HepG2 (cell line): ENCODE measurements around the gene POMT1. TPM values are rescaled to one million over a fixed set of nuclear protein-coding genes. Genes with fewer than 3 reads are reported as not detected.

Experiments
- BRD4 ChIP-seq: sonication (generic); formaldehyde crosslinking; IDR thresholded peaks from 2 replicates; pipeline ENCODE4 v1.4.0; 2020; ENCODE audit warnings: missing genetic modification reagents
- GABPA ChIP-seq, 2 experiments: IDR thresholded peaks; 2 replicates each; pipeline ENCODE4 v1.6.1; 2011 to 2016; ENCODE audit warnings: low read depth in 2 of 2, low read length in 1 of 2, missing biosample characterization in 1 of 2, missing genetic modification characterization in 1 of 2
- KLF11 ChIP-seq: IDR thresholded peaks from 2 replicates; pipeline ENCODE4 v1.6.1; 2016; ENCODE audit warnings: missing compliant biosample characterization
- MAFK ChIP-seq, 2 experiments: IDR thresholded peaks in 1 of 2; conservative IDR thresholded peaks in 1 of 2; 2 replicates each; pipeline ENCODE4 v1.6.1; 2011; ENCODE audit warnings: improper control_type of control experiment in 2 of 2, low read length in 2 of 2
- MEIS1 ChIP-seq: sonication (generic); formaldehyde crosslinking; IDR thresholded peaks from 2 replicates; pipeline ENCODE4 v1.9.0; 2021; ENCODE audit warnings: mild to moderate bottlenecking, missing genetic modification reagents, moderate library complexity, borderline replicate concordance
- SALL1 ChIP-seq: sonication (generic); formaldehyde crosslinking; IDR thresholded peaks from 2 replicates; pipeline ENCODE4 v1.8.0; 2022; ENCODE audit warnings: mild to moderate bottlenecking, missing genetic modification reagents
- TRAFD1 ChIP-seq: sonication (generic); formaldehyde crosslinking; IDR thresholded peaks from 2 replicates; pipeline ENCODE4 v1.5.1; 2020; ENCODE audit warnings: missing genetic modification reagents, mild to moderate bottlenecking, borderline replicate concordance
- YY1 ChIP-seq: IDR thresholded peaks from 2 replicates; pipeline ENCODE4 v1.6.1; 2011; ENCODE audit warnings: low read length, low read depth, moderate library complexity, mild to moderate bottlenecking; ENCODE audit not compliant: insufficient read depth, insufficient replicate concordance
- ZMAT3 ChIP-seq: sonication (generic); formaldehyde crosslinking; conservative IDR thresholded peaks from 2 replicates; pipeline ENCODE4 v1.7.0; 2021; ENCODE audit warnings: missing genetic modification reagents
- ZNF230 ChIP-seq: sonication (generic); formaldehyde crosslinking; IDR thresholded peaks from 2 replicates; pipeline ENCODE4 v1.4.0; 2020; ENCODE audit warnings: mild to moderate bottlenecking, missing genetic modification reagents
- ZNF350 ChIP-seq: sonication (generic); formaldehyde crosslinking; IDR thresholded peaks from 2 replicates; pipeline ENCODE4 v1.4.0; 2020; ENCODE audit warnings: mild to moderate bottlenecking, low read depth, missing genetic modification reagents, borderline replicate concordance
- ZNF550 ChIP-seq: sonication (generic); formaldehyde crosslinking; IDR thresholded peaks from 2 replicates; pipeline ENCODE4 v1.4.0; 2020; ENCODE audit warnings: mild to moderate bottlenecking, missing genetic modification reagents, borderline replicate concordance
- ZNF652 ChIP-seq: IDR thresholded peaks from 2 replicates; pipeline ENCODE4 v1.6.1; 2016; ENCODE audit warnings: low read depth, borderline replicate concordance
- ZNF687 ChIP-seq: sonication (generic); formaldehyde crosslinking; IDR thresholded peaks from 2 replicates; pipeline ENCODE4 v1.5.1; 2020; ENCODE audit warnings: mild to moderate bottlenecking, missing genetic modification reagents, moderate library complexity
- ZNF709 ChIP-seq: sonication (generic); formaldehyde crosslinking; IDR thresholded peaks from 2 replicates; pipeline ENCODE4 v1.5.0; 2020; ENCODE audit warnings: mild to moderate bottlenecking, missing genetic modification reagents
- ZNF747 ChIP-seq: sonication (generic); formaldehyde crosslinking; IDR thresholded peaks from 2 replicates; pipeline ENCODE4 v1.8.1; 2023; ENCODE audit warnings: missing genetic modification reagents, mild to moderate bottlenecking, borderline replicate concordance
- ZNF790 ChIP-seq: sonication (generic); formaldehyde crosslinking; IDR thresholded peaks from 2 replicates; pipeline ENCODE4 v1.8.0; 2022; ENCODE audit warnings: missing genetic modification reagents, mild to moderate bottlenecking, borderline replicate concordance
- ZSCAN20 ChIP-seq: sonication (generic); formaldehyde crosslinking; IDR thresholded peaks from 2 replicates; pipeline ENCODE4 v1.4.0; 2020; ENCODE audit warnings: missing genetic modification reagents, mild to moderate bottlenecking, borderline replicate concordance
- polyA plus RNA-seq, 8 experiments: library from polyadenylated mRNA; depleted of rRNA in 3 of 8; stranded (reverse) in 7 of 8; unstranded in 1 of 8; fragments of >200 nt; fragmentation: Illumina TruSeq in 4 of 8; extraction: Trizol in 4 of 8; gene quantifications; 2 replicates each; pipeline versions ENCODE4 v1.2.1 to v1.2.3, GENCODE V29; 2011 to 2016; ENCODE audit warnings: low read depth in 4 of 8, missing spikeins in 1 of 8, mixed read lengths in 1 of 8; ENCODE audit not compliant: insufficient read depth in 1 of 8
- total RNA-seq, 5 experiments: library from RNA; depleted of rRNA; stranded (reverse); fragments of >200 nt; fragmentation: Illumina TruSeq; extraction: Trizol; gene quantifications; 2 replicates each; pipeline ENCODE4 v1.2.3, GENCODE V29; 2016; ENCODE audit warnings: low read depth in 1 of 5
- TF ChIP-seq, protein P1 (sequence below): sonication (generic); formaldehyde crosslinking; IDR thresholded peaks from 2 replicates; pipeline ENCODE4 v1.4.0; 2020; ENCODE audit warnings: mild to moderate bottlenecking, missing genetic modification reagents

The POMT1 gene
- total and polyA plus RNA-seq, 2 of the 13 experiments (the other 11 are each of a cell fraction or from before 2014, with no cell fraction given) = 21.6 to 22.7 TPM

- TF ChIP-seq KLF11 (CRISPR knock-in tag) = no peak
- TF ChIP-seq BRD4 (CRISPR knock-in tag) = 0 out of 2 replicates have a peak, but pooled peaks have one; percentile 32
- TF ChIP-seq, protein P1, sequence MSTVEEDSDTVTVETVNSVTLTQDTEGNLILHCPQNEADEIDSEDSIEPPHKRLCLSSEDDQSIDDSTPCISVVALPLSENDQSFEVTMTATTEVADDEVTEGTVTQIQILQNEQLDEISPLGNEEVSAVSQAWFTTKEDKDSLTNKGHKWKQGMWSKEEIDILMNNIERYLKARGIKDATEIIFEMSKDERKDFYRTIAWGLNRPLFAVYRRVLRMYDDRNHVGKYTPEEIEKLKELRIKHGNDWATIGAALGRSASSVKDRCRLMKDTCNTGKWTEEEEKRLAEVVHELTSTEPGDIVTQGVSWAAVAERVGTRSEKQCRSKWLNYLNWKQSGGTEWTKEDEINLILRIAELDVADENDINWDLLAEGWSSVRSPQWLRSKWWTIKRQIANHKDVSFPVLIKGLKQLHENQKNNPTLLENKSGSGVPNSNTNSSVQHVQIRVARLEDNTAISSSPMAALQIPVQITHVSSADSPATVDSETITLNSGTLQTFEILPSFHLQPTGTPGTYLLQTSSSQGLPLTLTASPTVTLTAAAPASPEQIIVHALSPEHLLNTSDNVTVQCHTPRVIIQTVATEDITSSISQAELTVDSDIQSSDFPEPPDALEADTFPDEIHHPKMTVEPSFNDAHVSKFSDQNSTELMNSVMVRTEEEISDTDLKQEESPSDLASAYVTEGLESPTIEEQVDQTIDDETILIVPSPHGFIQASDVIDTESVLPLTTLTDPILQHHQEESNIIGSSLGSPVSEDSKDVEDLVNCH = no peak
- TF ChIP-seq ZNF652 = no peak
- TF ChIP-seq TRAFD1 (CRISPR knock-in tag) = no peak
- no peak for TF ChIP-seq ZNF230 (CRISPR knock-in tag)
- peak; percentile 90 for TF ChIP-seq GABPA (IDR thresholded peaks at IDR 0.05; ENCODE audit: low read depth, low read length)
- peak; percentile 84 for TF ChIP-seq GABPA (CRISPR knock-in tag; IDR thresholded peaks at IDR 0.05; ENCODE audit: low read depth)
- TF ChIP-seq SALL1 (CRISPR knock-in tag) = peak; percentile 50; the same call in 1 of the 2 replicates
- peak; percentile 59; the same call in 1 of the 2 replicates for TF ChIP-seq ZMAT3 (CRISPR knock-in tag)
- TF ChIP-seq MAFK (conservative IDR thresholded peaks at IDR 0.05 in 1 of 2, IDR thresholded peaks at IDR 0.05 in 1 of 2; ENCODE audit: low read length in 2 of 2) = no peak
- no peak for TF ChIP-seq MEIS1 (CRISPR knock-in tag)
- TF ChIP-seq ZNF790 = peak; percentile 39; the same call in 1 of the 2 replicates
- TF ChIP-seq ZNF687 (CRISPR knock-in tag) = peak; percentile 55; the same call in 1 of the 2 replicates
- TF ChIP-seq ZSCAN20 (CRISPR knock-in tag) = 0 out of 2 replicates have a peak, but pooled peaks have one; percentile 33
- no peak for TF ChIP-seq ZNF550 (CRISPR knock-in tag)
- no peak for TF ChIP-seq ZNF350 (CRISPR knock-in tag)
- 0 out of 2 replicates have a peak, but pooled peaks have one; percentile 36 for TF ChIP-seq ZNF747 (CRISPR knock-in tag)
- TF ChIP-seq YY1 = peak; percentile 74
- TF ChIP-seq ZNF709 (CRISPR knock-in tag) = no peak
These were observed 28.5 kb downstream of the POMT1 start, which contains the start of gene UCK1 (continued) for GRCh38 chr9:131530920-131531832.
